K562 (cell line): ENCODE measurements around the gene AQP6. TPM values are rescaled to one million over a fixed set of nuclear protein-coding genes. Genes with fewer than 3 reads are reported as not detected.
A peak's percentile ranks its signal among the peaks of the same experiment; 100 is the strongest.

ENCODE experiments used
- ATAC-seq: fragments of 200-7000 bp; cut with Tn5 transposase; 3 replicates; pipeline ENCODE4 v1.9.1; 2020; ENCODE audit warnings: moderate library complexity
- BruUV-seq: library from RNA; stranded (reverse); fragments of 400-500 nt; replicated peaks from 2 replicates; lab custom pipeline; 2021; lab: Mats Ljungman, UMichigan
- CTCF ChIA-PET: fragments of 300-600 bp; formaldehyde crosslinking; extraction: SDS; loops from one replicate; lab custom pipeline; 2021; ENCODE audit warnings: low intra/inter-chr PET ratio; lab: Yijun Ruan, JAX
- POLR2A ChIA-PET: fragments of 300-600, 350-650 bp; sonication (Branson Sonifier 250); formaldehyde crosslinking; extraction: SDS; loops from one replicate; lab custom pipeline; 2021; ENCODE audit warnings: antibody characterized with exemption, inconsistent platforms; lab: Yijun Ruan, JAX
- DNase-seq, 4 experiments: peaks; one replicate each; pipeline versions ENCODE4 v3.0.0 to v3.0.0-alpha.2; 2011 to 2018; ENCODE audit warnings: low spot score in 3 of 4, mixed read lengths in 3 of 4; ENCODE audit errors: extremely low read depth in 1 of 4
- FAIRE-seq: peaks from 2 replicates; lab custom pipeline; 2011; peaks lifted over from hg19 to GRCh38; lab: Jason Lieb, UNC
- H2AFZ ChIP-seq: 2 replicates; pipeline ENCODE4 v1.6.0; 2011; ENCODE audit warnings: low read depth, low read length, control low read depth, inconsistent platforms
- H3K27ac ChIP-seq: fragments of 200-600 bp; 3 replicates; pipeline ENCODE4 v1.8.0; 2011; ENCODE audit warnings: low read depth, mild to moderate bottlenecking, control low read depth, inconsistent platforms, low read length, moderate library complexity, mixed read lengths; ENCODE audit errors: extremely low read depth
- H3K27me3 ChIP-seq, 2 experiments: fragments of 300-600 bp in 1 of 2; 2 replicates in 1 of 2; 3 replicates in 1 of 2; pipeline versions ENCODE4 v1.6.0 to v1.8.0; 2011; ENCODE audit warnings: inconsistent platforms in 2 of 2, low read length in 2 of 2, mild to moderate bottlenecking in 1 of 2, mixed read lengths in 1 of 2, moderate library complexity in 1 of 2; ENCODE audit not compliant: control insufficient read depth in 2 of 2, insufficient read depth in 2 of 2
- H3K36me3 ChIP-seq: fragments of 300-600 bp; 3 replicates; pipeline ENCODE4 v1.8.0; 2011; ENCODE audit warnings: mild to moderate bottlenecking, low read length, inconsistent platforms; ENCODE audit not compliant: control insufficient read depth, insufficient read depth
- H3K4me1 ChIP-seq, 2 experiments: fragments of 200-600 bp in 1 of 2; replicated peaks in 1 of 2; 2 replicates in 1 of 2; 3 replicates in 1 of 2; pipeline versions ENCODE4 v1.5.1 to v1.8.0; 2011; ENCODE audit warnings: inconsistent platforms in 2 of 2, low read length in 2 of 2, mild to moderate bottlenecking in 1 of 2, mixed read lengths in 1 of 2, moderate library complexity in 1 of 2; ENCODE audit not compliant: control insufficient read depth in 2 of 2, insufficient read depth in 2 of 2
- H3K4me2 ChIP-seq: 2 replicates; pipeline ENCODE4 v1.6.1; 2011; ENCODE audit warnings: low read length, control low read depth, inconsistent platforms, mixed read lengths; ENCODE audit not compliant: insufficient read depth
- H3K4me3 ChIP-seq: fragments of 200-600 bp; sonication (generic), shearing (Covaris generic); 2 replicates; pipeline ENCODE4 v1.5.1; 2016; ENCODE audit warnings: control low read depth, inconsistent platforms
- H3K79me2 ChIP-seq: fragments of 200-600 bp; 3 replicates; pipeline ENCODE4 v1.8.0; 2011; ENCODE audit warnings: low read length, inconsistent platforms; ENCODE audit not compliant: control insufficient read depth, insufficient read depth
- H3K9ac ChIP-seq, 2 experiments: 2 replicates each; pipeline versions ENCODE4 v1.6.0 to v1.6.1; 2011; ENCODE audit warnings: low read depth in 2 of 2, low read length in 2 of 2, control low read depth in 1 of 2, inconsistent platforms in 1 of 2, mild to moderate bottlenecking in 1 of 2, mixed read lengths in 1 of 2; ENCODE audit not compliant: insufficient read depth in 1 of 2
- H3K9me1 ChIP-seq: one replicate; pipeline ENCODE4 v1.6.0; 2011; ENCODE audit warnings: inconsistent platforms, mild to moderate bottlenecking, low read length, moderate library complexity; ENCODE audit not compliant: control insufficient read depth, insufficient read depth
- H3K9me3 ChIP-seq: replicated peaks from 2 replicates; pipeline ENCODE4 v1.5.1; 2011; ENCODE audit warnings: low read depth, low read length, inconsistent platforms; ENCODE audit not compliant: control insufficient read depth, insufficient read depth
- H4K20me1 ChIP-seq: replicated peaks from 2 replicates; pipeline ENCODE4 v1.6.1; 2011; ENCODE audit warnings: low read length, inconsistent platforms, mixed read lengths; ENCODE audit not compliant: control insufficient read depth, insufficient read depth
- ATF1 ChIP-seq, 2 experiments: fragments of 450-650 bp in 1 of 2; IDR thresholded peaks; 2 replicates each; pipeline ENCODE4 v1.6.1; 2016; ENCODE audit warnings: missing compliant biosample characterization in 1 of 2, missing genetic modification characterization in 1 of 2
- ETV5 ChIP-seq: sonication (generic); formaldehyde crosslinking; IDR thresholded peaks from 2 replicates; pipeline ENCODE4 v1.4.0; 2020; ENCODE audit warnings: low read depth, mild to moderate bottlenecking, missing genetic modification reagents
- HDAC6 ChIP-seq: IDR thresholded peaks from 2 replicates; pipeline ENCODE4 v1.6.1; 2012; ENCODE audit warnings: low read depth, mild to moderate bottlenecking, control low read depth, inconsistent platforms, low read length, moderate library complexity
- JUN ChIP-seq, 2 experiments: sonication (generic) in 1 of 2; formaldehyde crosslinking in 1 of 2; IDR thresholded peaks; 2 replicates each; pipeline versions ENCODE4 v1.6.1 to v1.8.0; 2012 to 2022; ENCODE audit warnings: borderline replicate concordance in 2 of 2, mild to moderate bottlenecking in 2 of 2, improper control_type of control experiment in 1 of 2, low read depth in 1 of 2, low read length in 1 of 2, missing genetic modification reagents in 1 of 2
- MEF2D ChIP-seq: conservative IDR thresholded peaks from 2 replicates; pipeline ENCODE4 v1.6.1; 2016; ENCODE audit warnings: low read depth, missing genetic modification characterization, missing compliant biosample characterization
- NCOR1 ChIP-seq: fragments of 450-650 bp; IDR thresholded peaks from 2 replicates; pipeline ENCODE4 v1.6.1; 2016; ENCODE audit warnings: mild to moderate bottlenecking, moderate library complexity
- ZC3H4 ChIP-seq: sonication (generic); formaldehyde crosslinking; IDR thresholded peaks from 2 replicates; pipeline ENCODE4 v1.9.0; 2021; ENCODE audit warnings: missing genetic modification reagents, borderline replicate concordance
- ZNF592 ChIP-seq: fragments of 450-650 bp; IDR thresholded peaks from 2 replicates; pipeline ENCODE4 v1.6.1; 2017; ENCODE audit warnings: antibody characterized with exemption, mild to moderate bottlenecking
- WGBS: fragments of 100-300 bp; shearing (Covaris generic); methylation state at CpG from one replicate; pipeline ENCODE4 v1.1.6; 2016; ENCODE audit warnings: low coverage, mixed read lengths; ENCODE audit not compliant: insufficient coverage; ENCODE audit errors: missing lambda C conversion rate; 5-methylcytosine and 5-hydroxymethylcytosine counted together
- in situ Hi-C: fragments of 300-500 bp; cut with MboI; formaldehyde crosslinking; loops from 4 replicates; pipeline ENCODE4 v1.15.0; 2018; ENCODE audit warnings: inconsistent platforms, mixed read lengths
- intact Hi-C: fragments of 100-400 bp; cut with micrococcal nuclease; formaldehyde crosslinking; loops from 2 replicates; pipeline ENCODE4 v1.14.2; 2022
- polyA plus RNA-seq, 8 experiments: library from polyadenylated mRNA; depleted of rRNA in 4 of 8; stranded (reverse) in 5 of 8; unstranded in 3 of 8; fragments of >200 nt; fragmentation: Nextera tagmentation in 2 of 8; fragmentation: Illumina TruSeq in 1 of 8; extraction: Ambion mirVana in 2 of 8; extraction: Trizol in 1 of 8; gene quantifications; 2 replicates each; pipeline versions ENCODE4 v1.2.1 to v1.2.3, GENCODE V29; 2011 to 2014; ENCODE audit warnings: inconsistent platforms in 1 of 8, missing spikeins in 1 of 8
- total RNA-seq, 7 experiments: library from RNA; depleted of rRNA in 6 of 7; stranded (reverse); fragments of >200 nt in 6 of 7; fragmentation: Illumina TruSeq in 2 of 7; extraction: Trizol in 2 of 7; gene quantifications; 2 replicates each; pipeline versions ENCODE4 v1.2.1 to v1.2.3, GENCODE V29; 2011 to 2021; ENCODE audit warnings: low replicate concordance in 1 of 7
- TF ChIP-seq, protein P1 (sequence below): fragments of 250-450 bp; sonication (Bioruptor Pico); IDR thresholded peaks from 2 replicates; pipeline ENCODE4 v1.9.0; 2021; ENCODE audit warnings: mild to moderate bottlenecking
- TF ChIP-seq, protein P2 (sequence below): sonication (generic); formaldehyde crosslinking; IDR thresholded peaks from 2 replicates; pipeline ENCODE4 v1.8.0; 2022; ENCODE audit warnings: missing genetic modification reagents, mild to moderate bottlenecking, borderline replicate concordance
- TF ChIP-seq, protein P3 (sequence below): fragments of 250-450 bp; sonication (Bioruptor Pico); IDR thresholded peaks from 2 replicates; pipeline ENCODE4 v1.8.0; 2021; ENCODE audit warnings: moderate library complexity, mild to moderate bottlenecking, inconsistent platforms

Gene AQP6
- total and polyA plus RNA-seq, 9 of the 15 experiments (the other 6 are each of a cell fraction or from before 2014, with no cell fraction given), result 0.05 to 0.12 TPM; not detected in 7

- H2AFZ ChIP-seq, result 0 out of 2 replicates have a peak overlapping the region, but pooled peaks have one; percentile 9
- no peaks in the 10 kb centered on the region for H3K79me2 ChIP-seq
- H4K20me1 ChIP-seq, result no peaks in the 10 kb centered on the region
- POLR2A ChIA-PET, result interaction anchor here (0.7 kb wide), 1 partner anchor 20 kb away, joined by 3 read pairs; no protein-coding TSS in a partner anchor
- H3K9me3 ChIP-seq, result no peaks in the 10 kb centered on the region
- DNase-seq (no peak), FAIRE-seq (no peak), ATAC-seq (no peak)
- peaks cover 0 to 25% of the 10 kb centered on the region in 2 experiments; a peak in 2 of 5 replicates for H3K4me1 ChIP-seq
- H3K27ac ChIP-seq, result no peak overlapping the region
- peaks cover 8 to 34% of the 10 kb centered on the region in 2 experiments; a peak in 3 of 5 replicates for H3K27me3 ChIP-seq
- 20% methylated on average over 14 of the region's 14 CpGs for WGBS
- H3K36me3 ChIP-seq, result no peaks in the 10 kb centered on the region
- intact Hi-C loops, result no loop called here
- TF ChIP-seq ZNF592 (no peak), JUN (IDR thresholded peaks at IDR 0.05; ENCODE audit: borderline replicate concordance, low read depth, low read length) (no peak), JUN (CRISPR knock-in tag; IDR thresholded peaks at IDR 0.05; ENCODE audit: borderline replicate concordance) (no peak), NCOR1 (no peak), MEF2D (no peak), HDAC6 (no peak), ZC3H4 (CRISPR knock-in tag) (no peak), ATF1 (CRISPR knock-in tag; IDR thresholded peaks at IDR 0.05) (no peak), ATF1 (tag; IDR thresholded peaks at IDR 0.05) (no peak), ETV5 (CRISPR knock-in tag) (no peak)
- TF ChIP-seq, protein P1, sequence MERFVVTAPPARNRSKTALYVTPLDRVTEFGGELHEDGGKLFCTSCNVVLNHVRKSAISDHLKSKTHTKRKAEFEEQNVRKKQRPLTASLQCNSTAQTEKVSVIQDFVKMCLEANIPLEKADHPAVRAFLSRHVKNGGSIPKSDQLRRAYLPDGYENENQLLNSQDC (CRISPR knock-in tag), result no peak
- TF ChIP-seq, protein P2, sequence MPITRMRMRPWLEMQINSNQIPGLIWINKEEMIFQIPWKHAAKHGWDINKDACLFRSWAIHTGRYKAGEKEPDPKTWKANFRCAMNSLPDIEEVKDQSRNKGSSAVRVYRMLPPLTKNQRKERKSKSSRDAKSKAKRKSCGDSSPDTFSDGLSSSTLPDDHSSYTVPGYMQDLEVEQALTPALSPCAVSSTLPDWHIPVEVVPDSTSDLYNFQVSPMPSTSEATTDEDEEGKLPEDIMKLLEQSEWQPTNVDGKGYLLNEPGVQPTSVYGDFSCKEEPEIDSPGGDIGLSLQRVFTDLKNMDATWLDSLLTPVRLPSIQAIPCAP (CRISPR knock-in tag), result no peak
- TF ChIP-seq, protein P3, sequence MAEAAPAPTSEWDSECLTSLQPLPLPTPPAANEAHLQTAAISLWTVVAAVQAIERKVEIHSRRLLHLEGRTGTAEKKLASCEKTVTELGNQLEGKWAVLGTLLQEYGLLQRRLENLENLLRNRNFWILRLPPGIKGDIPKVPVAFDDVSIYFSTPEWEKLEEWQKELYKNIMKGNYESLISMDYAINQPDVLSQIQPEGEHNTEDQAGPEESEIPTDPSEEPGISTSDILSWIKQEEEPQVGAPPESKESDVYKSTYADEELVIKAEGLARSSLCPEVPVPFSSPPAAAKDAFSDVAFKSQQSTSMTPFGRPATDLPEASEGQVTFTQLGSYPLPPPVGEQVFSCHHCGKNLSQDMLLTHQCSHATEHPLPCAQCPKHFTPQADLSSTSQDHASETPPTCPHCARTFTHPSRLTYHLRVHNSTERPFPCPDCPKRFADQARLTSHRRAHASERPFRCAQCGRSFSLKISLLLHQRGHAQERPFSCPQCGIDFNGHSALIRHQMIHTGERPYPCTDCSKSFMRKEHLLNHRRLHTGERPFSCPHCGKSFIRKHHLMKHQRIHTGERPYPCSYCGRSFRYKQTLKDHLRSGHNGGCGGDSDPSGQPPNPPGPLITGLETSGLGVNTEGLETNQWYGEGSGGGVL (CRISPR knock-in tag), result no peak
- H3K4me2 ChIP-seq, result no peak overlapping the region
- in situ Hi-C loops, result no loop called here
- no peak overlapping the region for H3K9ac ChIP-seq
- H3K4me3 ChIP-seq, result no peak overlapping the region
- BruUV-seq, result no TSS peak
- no peaks in the 10 kb centered on the region for H3K9me1 ChIP-seq
- CTCF ChIA-PET, result no interaction called here
These were observed 21.1 kb upstream of the AQP6 start for GRCh38 chr12:49951411-49952240.
